HuH-7.5 (cell line): Measurements from ENCODE around the gene TP53TG3F.
"Not testable (repeated sequence)": the region's sequence is repeated elsewhere in the genome, so short reads cannot be mapped to it uniquely, and the experiment has no call there.

Source experiments
- DNase-seq: peaks from one replicate; pipeline ENCODE4 v3.0.0; 2011; ENCODE audit warnings: low spot score

Gene TP53TG3F, protein sequence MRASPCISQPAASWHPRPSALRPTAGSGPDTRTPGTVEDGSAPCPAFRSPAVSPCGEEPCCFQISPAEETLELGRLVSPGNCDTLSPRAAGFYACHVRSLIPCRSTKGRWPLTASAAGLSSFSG

DNA sequence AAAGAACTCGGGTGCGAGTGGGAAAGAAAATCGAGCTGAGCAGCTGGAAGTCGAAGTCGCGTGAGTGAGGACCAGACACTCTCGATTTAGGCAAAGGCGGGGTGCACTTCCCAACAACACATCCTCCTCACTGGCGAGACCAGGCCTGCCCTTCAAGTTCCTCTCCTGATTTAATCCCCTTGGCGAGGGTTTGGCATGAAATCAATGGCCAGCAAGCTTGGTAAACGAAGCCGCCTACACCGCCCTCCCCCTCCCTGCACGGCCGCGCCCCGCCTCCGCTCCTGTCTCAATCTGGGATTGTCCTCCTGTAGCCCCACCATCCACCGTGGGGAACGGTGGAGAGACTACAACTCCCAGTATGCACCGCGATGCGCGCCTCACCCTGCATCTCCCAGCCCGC is at the start of gene TP53TG3F:
Gene TP53TG3F, plus strand, starts transcription at position 301 of the 400 bp plus-strand sequence. Its CDS starts 68 bp downstream, at position 369.
- DNase-seq, result not testable (repeated sequence)

DNA sequence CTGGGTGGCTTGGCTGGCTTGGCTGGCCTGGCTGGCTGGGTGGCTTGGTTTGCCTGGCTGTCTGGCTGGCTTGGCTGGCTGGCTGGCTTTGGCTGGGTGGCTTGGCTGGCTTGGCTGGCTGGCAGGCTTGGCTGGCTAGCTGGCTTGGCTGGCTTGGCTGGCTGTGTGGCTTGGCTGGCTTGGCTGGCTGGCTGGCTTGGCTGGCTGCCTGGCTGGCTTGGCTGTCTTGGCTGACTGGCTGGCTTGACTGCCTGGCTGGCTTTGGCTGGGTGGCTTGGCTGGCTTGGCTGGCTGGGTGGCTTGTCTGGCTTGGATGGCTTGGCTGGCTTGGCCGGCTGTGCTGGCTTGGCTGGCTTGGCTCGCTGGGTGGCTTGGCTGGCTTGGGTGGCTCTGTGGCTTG is 32.2 kb downstream of the TP53TG3F start:
- DNase-seq, result not testable (repeated sequence)

DNA sequence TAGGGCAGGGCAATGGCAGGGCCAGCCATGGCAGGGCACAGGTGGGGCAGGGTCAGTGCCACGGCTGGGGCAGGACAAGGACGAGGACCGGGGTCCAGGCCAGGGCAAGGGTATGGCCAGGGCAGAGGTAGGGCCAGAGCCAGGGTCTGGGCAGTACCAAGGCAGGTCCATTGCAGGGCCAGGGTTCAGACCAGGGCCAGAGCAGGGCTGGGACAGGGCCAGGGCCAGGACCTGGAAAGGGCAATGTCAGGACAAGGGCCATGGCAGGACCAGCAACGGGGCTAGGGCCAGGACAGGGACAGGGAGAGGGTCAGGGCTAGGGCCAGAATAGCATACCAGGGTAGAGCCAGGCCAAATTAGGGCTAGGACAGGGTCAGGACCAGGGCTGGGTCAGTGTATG is 47.8 kb downstream of the TP53TG3F start:
- DNase-seq, result not testable (repeated sequence)

DNA sequence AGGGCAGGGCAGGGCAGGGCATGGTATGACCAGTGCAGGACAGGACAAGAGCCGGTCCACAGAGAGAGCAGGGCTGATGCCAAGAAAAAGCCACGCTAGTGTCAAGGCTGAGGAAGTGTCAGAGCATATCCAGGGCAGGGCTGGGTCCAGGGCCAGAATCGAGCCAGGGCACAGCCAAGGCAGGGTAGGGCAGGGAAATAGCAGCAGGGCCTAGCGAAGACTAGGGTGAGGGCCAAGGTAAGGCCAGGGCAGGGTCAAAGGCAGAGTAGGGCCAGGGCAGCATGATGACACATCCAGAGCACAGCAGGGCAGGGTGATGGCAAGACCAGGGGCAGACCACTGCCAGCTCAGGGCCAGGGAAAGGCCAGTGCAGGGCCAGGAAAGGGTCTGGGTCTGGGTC is 49.7 kb downstream of the TP53TG3F start:
- not testable (repeated sequence) for DNase-seq

DNA sequence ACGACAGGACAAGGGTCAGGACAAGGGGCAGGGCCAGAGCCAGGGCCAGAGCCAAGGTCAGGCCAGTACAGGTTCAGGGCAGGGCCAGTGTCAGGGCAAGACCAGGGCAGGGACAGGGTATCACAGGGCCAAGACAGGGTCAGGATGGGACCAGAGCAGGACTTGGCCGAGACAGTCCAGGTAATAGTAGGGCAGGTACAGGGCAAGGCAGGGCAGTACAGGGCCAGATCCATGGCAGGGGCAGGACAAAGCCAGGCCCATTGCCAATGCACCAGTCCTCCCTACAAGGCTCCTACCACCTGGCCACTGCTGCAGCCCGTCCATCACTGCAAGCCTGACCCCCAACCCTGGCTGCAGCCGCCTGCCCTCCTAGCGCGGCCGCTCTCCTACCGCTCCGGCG is 50.5 kb downstream of the TP53TG3F start:
- not testable (repeated sequence) for DNase-seq
